Body of pancreas (tissue), 4 donors: ENCODE measurements around the gene TNFRSF9.

ENCODE experiments used
- POLR2A ChIP-seq, 3 donors: fragments of 450-650 bp; IDR thresholded peaks; one replicate each; pipeline ENCODE4 v1.6.1; 2016; ENCODE audit warnings: antibody characterized with exemption in 3 of 3, mild to moderate bottlenecking in 2 of 3
- TF ChIP-seq, protein P1 (sequence below), 7 experiments: fragments of 450-650 bp in 4 of 7; fragments of 200-600 bp in 3 of 7; sonication (generic) in 3 of 7; IDR thresholded peaks; one replicate each; pipeline ENCODE4 v1.5.1; 2016 to 2019; ENCODE audit warnings: antibody characterized with exemption in 7 of 7

DNA sequence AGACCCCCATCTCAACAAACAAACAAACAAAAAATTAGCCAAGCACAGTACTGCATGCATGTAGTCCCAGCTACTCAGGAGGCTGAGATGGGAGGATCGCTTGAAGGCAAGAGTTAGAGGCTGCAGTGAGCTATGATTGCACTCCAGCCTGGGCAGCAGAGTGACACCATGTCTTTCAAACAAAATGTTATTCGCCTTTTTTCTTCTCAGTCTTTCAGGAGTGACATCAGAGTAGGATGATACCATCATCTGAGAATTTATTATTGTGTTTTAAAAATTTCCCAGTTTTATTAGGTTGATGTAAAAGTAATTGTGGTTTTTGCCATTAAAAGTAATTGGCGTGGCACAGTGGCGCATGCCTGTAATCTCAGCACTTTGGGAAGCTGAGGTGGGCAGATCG lies 31.6 kb upstream of the TNFRSF9 start:
- no peak for TF ChIP-seq POLR2A (IDR thresholded peaks at IDR 0.05)
- TF ChIP-seq, protein P1, sequence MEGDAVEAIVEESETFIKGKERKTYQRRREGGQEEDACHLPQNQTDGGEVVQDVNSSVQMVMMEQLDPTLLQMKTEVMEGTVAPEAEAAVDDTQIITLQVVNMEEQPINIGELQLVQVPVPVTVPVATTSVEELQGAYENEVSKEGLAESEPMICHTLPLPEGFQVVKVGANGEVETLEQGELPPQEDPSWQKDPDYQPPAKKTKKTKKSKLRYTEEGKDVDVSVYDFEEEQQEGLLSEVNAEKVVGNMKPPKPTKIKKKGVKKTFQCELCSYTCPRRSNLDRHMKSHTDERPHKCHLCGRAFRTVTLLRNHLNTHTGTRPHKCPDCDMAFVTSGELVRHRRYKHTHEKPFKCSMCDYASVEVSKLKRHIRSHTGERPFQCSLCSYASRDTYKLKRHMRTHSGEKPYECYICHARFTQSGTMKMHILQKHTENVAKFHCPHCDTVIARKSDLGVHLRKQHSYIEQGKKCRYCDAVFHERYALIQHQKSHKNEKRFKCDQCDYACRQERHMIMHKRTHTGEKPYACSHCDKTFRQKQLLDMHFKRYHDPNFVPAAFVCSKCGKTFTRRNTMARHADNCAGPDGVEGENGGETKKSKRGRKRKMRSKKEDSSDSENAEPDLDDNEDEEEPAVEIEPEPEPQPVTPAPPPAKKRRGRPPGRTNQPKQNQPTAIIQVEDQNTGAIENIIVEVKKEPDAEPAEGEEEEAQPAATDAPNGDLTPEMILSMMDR (IDR thresholded peaks at IDR 0.05) = no peak
